Retina (tissue), 1 donor: ENCODE measurements around the gene HBB.

Experiments used
- DNase-seq: peaks from one replicate; pipeline ENCODE4 v3.0.0-alpha.2; 2016

HBB gene

GRCh38 chr11:5246772-5247471 lies 20.1 kb upstream of the HBB start:
- DNase-seq, result no peak

GRCh38 chr11:5245155-5245554 lies 18.3 kb upstream of the HBB start:
- no peak for DNase-seq

- DNase-seq, result no peak
These were observed 16.9 kb upstream of the HBB start for GRCh38 chr11:5243816-5244180.

- DNase-seq, result no peak
These were observed 16.3 kb upstream of the HBB start for GRCh38 chr11:5242933-5243815.

GRCh38 chr11:5242208-5242607 lies 15.3 kb upstream of the HBB start:
- no peak for DNase-seq

- DNase-seq, result no peak
These were observed 14.6 kb upstream of the HBB start for GRCh38 chr11:5241458-5241857.

GRCh38 chr11:5240458-5240857 lies 13.6 kb upstream of the HBB start:
- no peak for DNase-seq

GRCh38 chr11:5240056-5240455 lies 13.2 kb upstream of the HBB start:
- DNase-seq, result no peak

GRCh38 chr11:5239046-5239445 lies 12.2 kb upstream of the HBB start:
- DNase-seq, result no peak

GRCh38 chr11:5238486-5238885 lies 11.6 kb upstream of the HBB start:
- no peak for DNase-seq

GRCh38 chr11:5237420-5237819 lies 10.5 kb upstream of the HBB start:
- DNase-seq, result no peak

GRCh38 chr11:5235364-5236095 lies 8.7 kb upstream of the HBB start:
- DNase-seq, result no peak

GRCh38 chr11:5234381-5234834 lies 7.5 kb upstream of the HBB start, which contains the start of gene HBD:
Gene HBD (minus strand): TSS chr11:5234483. CDS start chr11:5234433, 50 bp downstream.
- DNase-seq, result no peak

GRCh38 chr11:5233307-5233706 lies 6.4 kb upstream of the HBB start:
- no peak for DNase-seq

- DNase-seq, result no peak
These were observed 6.0 kb upstream of the HBB start for GRCh38 chr11:5232821-5233220.

GRCh38 chr11:5232176-5232575 lies 5.3 kb upstream of the HBB start:
- DNase-seq, result no peak

- DNase-seq, result no peak
These were observed 4.2 kb upstream of the HBB start for GRCh38 chr11:5231111-5231510.

GRCh38 chr11:5230266-5230665 lies 3.4 kb upstream of the HBB start:
- DNase-seq, result no peak

GRCh38 chr11:5229796-5230195 lies 2.9 kb upstream of the HBB start:
- DNase-seq, result no peak

GRCh38 chr11:5229356-5229755 lies 2.5 kb upstream of the HBB start:
- no peak for DNase-seq

GRCh38 chr11:5228124-5228523 lies 1.3 kb upstream of the HBB start:
- DNase-seq, result no peak

- no peak for DNase-seq
These were observed 810 bp upstream of the HBB start for GRCh38 chr11:5227681-5228080.

GRCh38 chr11:5225480-5225871 lies 1.4 kb downstream of the HBB start:
- DNase-seq, result no peak
